NAMALWA (cell line): Measurements from ENCODE around the gene CACNG1.

Experiments used
- DNase-seq: peaks from one replicate; pipeline ENCODE4 v3.0.0-alpha.2; 2015; ENCODE audit warnings: low spot score

CACNG1 gene

GRCh38 chr17:67051837-67052236 is 7.5 kb downstream of the CACNG1 start:
- no peak for DNase-seq

DNA sequence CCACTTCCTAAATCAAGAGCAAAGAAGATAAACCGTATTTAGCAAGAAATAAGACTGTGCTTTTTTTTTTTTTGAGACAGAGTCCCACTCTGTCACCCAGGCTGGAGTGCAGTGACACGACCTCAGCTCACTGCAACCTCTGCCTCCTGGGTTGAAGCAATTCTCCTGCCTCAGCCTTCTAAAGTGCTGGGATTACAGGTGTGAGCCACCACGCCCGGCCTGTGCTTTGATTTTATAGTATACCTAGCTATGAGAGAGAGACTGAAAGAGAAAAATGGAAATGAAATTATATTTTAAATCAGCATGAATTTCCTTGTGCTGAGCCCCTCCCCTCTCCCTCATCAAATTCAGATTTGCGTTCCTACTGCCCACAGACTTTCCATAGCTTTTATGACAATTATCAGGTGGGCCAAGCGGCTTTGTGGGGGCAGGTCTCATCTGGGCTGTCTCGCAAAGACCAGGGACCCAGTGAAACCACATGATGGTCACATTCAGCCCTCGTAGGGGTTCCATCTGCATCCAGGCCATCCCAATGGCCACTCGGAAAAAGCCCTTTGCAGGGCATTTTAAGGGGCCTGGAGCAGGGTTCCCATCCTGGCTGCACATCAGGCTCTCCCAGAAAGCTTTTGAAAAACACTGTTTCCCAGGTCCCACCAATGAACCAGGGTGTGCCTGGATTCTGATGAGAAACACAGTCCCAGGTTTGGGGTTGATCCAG is 8.5 kb downstream of the CACNG1 start:
- DNase-seq: no peak

DNA sequence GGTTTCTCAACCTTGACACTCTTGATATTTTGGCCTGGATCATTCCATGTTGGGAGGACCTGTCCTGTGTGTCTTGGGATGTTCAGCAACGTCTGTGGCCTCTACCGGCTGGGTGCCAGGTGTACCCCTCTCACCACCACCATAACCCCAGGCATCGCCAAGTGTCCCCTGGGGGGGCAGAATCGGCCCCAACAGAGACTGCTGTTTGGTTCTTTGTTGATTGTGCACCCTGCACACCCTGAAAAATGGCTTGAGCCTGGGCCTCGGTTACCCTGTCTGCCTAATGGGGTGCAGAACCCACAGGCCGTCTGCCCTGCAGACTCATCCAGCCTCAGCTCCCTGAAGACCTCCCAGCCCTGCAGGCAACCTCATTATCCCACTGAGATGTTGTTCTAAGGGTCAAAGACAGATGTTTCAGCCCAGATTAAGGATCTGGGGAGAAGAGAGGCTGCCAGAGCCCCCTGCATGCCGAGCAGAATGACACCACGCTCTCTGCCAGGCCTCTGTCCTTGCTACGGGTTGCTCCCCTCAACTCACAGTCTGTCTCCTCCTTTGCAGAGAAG is 9.2 kb downstream of the CACNG1 start:
- DNase-seq: no peak

GRCh38 chr17:67054011-67054591 is 9.7 kb downstream of the CACNG1 start:
- no peak for DNase-seq

GRCh38 chr17:67054608-67055007 is 10.3 kb downstream of the CACNG1 start:
- no peak for DNase-seq

- DNase-seq: no peak
Measured at GRCh38 chr17:67055041-67055443, 10.7 kb downstream of the CACNG1 start.

DNA sequence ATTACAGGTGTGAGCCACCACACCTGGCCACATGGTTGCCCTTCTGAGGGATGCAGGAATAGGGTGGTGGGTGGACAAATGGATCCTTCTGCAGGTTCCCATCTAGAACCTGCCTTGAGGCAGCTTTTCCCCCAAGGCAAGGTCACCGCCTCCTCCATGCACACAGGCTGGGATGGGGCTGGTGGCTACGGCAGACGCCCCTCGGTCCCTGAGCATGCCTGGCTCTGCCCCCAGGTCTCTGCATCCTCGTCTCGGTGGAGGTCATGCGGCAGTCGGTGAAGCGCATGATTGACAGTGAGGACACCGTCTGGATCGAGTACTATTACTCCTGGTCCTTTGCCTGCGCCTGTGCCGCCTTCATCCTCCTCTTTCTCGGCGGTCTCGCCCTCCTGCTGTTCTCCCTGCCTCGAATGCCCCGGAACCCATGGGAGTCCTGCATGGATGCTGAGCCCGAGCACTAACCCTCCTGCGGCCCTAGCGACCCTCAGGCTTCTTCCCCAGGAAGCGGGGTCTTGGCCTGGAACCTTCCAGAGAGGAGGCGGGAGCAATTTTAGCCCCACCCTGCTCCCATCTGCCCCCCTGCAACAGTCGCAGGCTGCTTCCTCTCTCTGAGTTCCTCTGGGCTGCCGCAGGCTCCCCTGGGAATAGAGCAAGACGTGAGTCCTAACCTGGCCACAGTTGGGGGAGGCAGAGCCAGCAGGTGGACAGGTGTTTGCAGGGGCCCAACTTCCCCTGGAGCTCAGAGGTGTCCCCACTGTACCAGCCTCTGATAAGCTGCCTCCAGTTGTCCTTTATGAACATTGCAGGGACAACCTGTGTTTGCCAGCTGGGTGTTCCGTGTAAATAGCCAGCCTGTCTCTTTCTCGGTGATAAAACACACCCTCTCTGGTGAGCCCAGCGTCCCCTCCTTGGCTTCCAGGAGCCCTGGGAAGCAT is 11.7 kb downstream of the CACNG1 start:
- DNase-seq: peak; percentile 17

DNA sequence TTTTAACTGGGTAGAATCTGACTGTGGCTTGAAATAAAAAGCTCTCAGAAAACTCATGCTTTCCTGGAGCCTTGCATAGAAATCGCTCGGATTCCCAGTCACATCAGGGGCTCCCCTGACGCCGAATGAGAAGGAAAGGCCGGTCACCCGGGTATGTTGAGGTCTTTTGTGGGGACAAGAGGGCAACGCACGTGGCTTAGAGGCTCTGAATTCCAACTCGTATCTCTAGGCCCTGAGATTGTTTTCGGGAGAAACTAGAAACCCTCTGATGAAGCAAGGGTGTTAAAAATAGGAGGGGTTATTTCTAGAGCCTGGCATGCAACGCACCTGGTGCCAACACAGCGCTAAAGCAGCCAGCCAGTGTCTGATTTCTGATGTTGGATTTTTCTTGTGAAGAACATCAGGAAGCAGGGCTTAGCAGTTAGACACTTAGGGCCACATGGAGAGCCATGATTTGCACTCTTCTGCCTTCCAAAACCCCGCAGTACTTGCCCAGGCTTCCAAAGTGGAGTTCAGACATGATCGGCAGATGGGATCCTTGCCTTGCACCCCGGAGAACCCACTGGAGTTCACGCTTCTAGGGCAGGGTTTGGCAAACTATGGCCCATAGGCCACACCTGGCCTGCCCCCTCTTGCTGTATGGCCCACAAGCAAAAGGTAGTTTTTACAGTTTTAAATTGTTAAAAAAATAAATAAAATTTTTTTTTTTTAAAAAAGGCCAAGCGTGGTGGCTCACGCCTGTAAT is 12.6 kb downstream of the CACNG1 start:
- no peak for DNase-seq

DNA sequence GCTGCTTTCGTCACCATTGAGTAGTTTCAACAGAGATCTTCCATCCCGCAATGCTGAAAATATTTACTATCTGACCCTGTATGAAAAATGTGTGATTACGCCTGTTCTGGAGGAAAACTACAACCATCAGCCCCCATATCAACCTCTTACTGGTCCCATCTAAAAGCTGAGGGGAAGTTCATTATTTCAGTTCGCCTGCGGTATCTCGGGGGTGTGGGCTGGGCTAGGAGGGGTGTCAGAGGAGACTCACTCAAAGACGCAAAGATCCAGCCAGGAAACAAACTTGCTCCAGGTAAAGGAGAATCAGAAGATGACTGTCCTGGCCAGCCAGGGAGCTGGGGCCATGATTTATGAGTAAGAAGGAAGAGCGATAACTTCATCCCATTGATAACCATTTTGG is 13.7 kb downstream of the CACNG1 start:
- no peak for DNase-seq

- DNase-seq: no peak
Measured at GRCh38 chr17:67059372-67059771, 15.0 kb downstream of the CACNG1 start.

GRCh38 chr17:67063141-67063540 is 18.8 kb downstream of the CACNG1 start:
- no peak for DNase-seq

DNA sequence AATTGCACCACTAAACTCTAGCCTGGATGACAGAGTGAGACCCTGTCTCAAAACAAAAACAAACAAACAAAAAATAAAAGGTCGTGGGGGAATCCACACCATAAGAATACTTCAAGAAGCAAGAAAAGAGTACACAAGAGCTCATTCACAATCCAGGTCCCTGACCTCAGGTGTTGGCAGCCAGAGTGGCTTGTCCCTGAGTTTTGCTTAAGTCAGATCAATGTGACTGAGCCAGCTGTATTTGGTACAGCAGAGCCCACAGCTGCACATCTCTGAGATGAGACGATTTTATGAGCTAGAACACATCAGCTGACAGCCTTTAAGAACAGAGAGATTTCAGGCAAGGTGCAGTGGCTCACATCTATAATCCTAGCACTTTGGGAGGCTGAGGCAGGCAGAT is 22.4 kb downstream of the CACNG1 start:
- DNase-seq: no peak

- no peak for DNase-seq
Measured at GRCh38 chr17:67067571-67068482, 23.5 kb downstream of the CACNG1 start.

- DNase-seq: no peak
Measured at GRCh38 chr17:67068999-67069398, 24.6 kb downstream of the CACNG1 start.

GRCh38 chr17:67069603-67070136 is 25.3 kb downstream of the CACNG1 start:
- DNase-seq: no peak

- DNase-seq: no peak
Measured at GRCh38 chr17:67071595-67071994, 27.2 kb downstream of the CACNG1 start.

GRCh38 chr17:67072885-67073284 is 28.5 kb downstream of the CACNG1 start:
- no peak for DNase-seq

- DNase-seq: no peak
Measured at GRCh38 chr17:67074781-67075180, 30.4 kb downstream of the CACNG1 start.

DNA sequence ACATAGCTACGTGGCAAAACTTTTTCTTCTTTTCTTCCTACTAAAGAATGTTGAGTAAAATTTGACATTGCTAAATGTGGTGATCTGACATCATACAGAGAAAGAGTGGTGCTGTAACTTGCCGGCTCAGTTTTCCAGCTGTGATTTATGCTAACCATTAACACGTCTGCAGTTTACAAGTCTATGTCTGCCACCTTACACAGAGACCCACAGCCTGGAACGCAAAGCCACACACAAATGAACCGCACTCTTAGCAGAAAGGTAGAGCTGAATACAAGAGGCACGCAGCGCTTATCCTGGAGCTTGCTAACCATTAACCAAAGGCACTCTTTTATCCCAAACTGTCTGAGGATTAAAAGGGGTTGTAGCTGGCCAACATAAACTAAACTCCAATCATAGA is 31.9 kb downstream of the CACNG1 start:
- no peak for DNase-seq

GRCh38 chr17:67078292-67078691 is 33.9 kb downstream of the CACNG1 start:
- no peak for DNase-seq

- no peak for DNase-seq
Measured at GRCh38 chr17:67079491-67079890, 35.1 kb downstream of the CACNG1 start.
